Stimulated activated CD4-positive, alpha-beta T cell treated with anti-CD3 and anti-CD28 coated beads, Interleukin-1b, Interleukin-23, amount 100 ng/mL, for 24 hours (primary cell): ENCODE data around the gene FXYD5.
"Not testable (repeated sequence)": the region's sequence is repeated elsewhere in the genome, so short reads cannot be mapped to it uniquely, and the experiment has no call there.

ENCODE experiments used
- DNase-seq, 4 experiments: peaks; one replicate each; pipeline ENCODE4 v3.0.0-alpha.2; 2020; ENCODE audit warnings: low read depth in 4 of 4, low spot score in 1 of 4

The FXYD5 gene

DNA sequence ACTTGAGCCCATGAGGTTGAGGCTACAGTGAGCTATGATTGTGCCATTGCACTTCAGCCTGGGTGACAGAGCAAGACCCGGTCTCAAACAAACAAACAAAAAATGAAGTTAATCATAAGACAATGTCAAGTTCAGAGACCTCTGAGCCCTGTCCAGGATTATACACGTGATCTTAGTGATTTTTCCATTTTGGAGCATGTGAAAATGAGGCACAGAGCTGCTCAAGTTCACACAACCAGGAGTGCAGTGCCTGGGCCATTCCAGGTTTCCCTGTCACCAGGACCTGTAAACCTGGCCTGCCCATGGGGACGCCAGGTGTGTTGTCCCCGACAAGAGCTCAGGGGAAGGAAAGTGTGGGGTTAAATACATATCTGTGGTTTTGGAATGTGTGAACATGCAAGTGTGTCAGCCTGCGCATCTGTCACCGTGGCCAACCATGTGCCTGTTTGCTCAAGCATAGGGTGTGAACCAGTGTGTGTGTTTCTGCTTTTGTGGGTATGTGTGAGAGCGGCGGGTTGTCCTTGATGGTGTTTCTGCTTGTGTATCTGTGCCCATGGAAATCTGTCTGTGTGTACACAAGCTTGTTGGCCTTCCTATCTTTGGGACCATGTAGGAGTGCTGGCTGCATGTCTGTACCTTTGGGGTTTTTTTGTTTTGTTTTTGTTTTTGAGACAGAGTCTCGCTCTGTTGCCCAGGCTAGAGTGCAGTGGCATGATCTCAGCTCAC lies 17.4 kb upstream of the FXYD5 start:
- DNase-seq = no peak

DNA sequence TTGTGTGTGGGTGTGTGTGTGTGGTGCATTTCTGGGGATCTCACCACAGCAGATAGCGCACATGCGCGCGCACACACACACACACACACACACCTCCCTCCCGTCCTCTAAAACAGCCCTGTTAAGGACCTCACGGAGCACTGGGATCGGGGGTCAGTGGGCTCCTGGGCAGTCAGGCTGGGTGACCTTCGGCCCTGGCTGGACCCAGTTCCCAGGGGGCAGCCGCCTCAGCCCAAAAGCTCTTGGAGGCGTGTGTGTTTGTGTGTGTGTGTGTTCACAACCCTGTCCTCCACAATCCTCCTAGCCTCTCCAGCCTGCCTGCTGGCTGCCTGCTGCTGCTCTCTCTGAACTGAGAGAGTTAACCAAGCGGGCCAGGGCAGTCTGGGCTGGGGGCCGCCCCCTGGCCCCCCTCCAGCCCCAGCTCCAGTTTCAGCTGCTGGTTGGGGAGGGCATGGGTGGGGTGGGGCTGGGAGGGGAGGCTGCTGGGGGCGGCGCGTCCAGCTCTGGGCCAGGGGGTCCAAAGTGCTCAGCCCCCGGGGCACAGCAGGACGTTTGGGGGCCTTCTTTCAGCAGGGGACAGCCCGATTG lies 16.1 kb upstream of the FXYD5 start, which contains the start of gene FXYD1:
TSS of gene FXYD1 (plus strand) at position 520 of the 588 bp plus-strand sequence. CDS start 1,256 bp downstream, outside the sequence.
- DNase-seq = no peak

DNA sequence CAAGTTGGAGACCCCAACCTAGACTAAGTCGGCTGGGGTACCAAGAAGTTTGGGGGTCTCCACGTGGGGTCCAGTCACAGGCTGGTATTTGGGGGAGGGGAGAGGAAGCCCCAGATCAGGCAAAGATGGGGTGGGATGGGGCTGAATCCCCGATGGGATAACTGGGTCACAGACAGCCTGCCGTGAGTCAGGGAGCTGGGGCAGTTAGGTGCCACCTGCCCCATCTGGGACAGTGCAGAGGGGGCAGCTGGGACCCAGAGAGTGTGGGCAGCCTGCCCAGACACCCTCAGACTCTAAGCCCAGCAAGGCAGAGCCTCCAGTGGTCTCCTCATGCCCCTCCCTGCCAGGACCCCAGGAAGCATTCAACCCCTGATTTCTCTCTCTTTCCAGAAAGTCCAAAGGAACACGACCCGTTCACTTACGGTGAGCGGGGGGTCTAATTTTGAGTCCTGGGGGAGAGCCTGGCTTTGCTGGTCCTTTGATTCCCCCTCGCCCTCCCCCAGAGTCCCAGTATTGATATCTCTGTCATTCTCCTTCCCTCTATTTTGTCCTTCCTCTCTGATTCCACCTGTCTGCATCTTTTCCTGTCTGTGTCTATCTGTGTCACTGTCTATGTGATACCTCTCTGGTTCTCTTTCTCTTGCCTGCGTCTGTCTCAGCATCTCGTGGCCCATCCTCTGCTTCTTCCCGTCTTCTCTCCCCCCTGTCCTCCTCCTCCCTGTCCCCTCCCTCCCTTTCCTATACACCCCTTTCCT lies 14.2 kb upstream of the FXYD5 start:
- no peak for DNase-seq

DNA sequence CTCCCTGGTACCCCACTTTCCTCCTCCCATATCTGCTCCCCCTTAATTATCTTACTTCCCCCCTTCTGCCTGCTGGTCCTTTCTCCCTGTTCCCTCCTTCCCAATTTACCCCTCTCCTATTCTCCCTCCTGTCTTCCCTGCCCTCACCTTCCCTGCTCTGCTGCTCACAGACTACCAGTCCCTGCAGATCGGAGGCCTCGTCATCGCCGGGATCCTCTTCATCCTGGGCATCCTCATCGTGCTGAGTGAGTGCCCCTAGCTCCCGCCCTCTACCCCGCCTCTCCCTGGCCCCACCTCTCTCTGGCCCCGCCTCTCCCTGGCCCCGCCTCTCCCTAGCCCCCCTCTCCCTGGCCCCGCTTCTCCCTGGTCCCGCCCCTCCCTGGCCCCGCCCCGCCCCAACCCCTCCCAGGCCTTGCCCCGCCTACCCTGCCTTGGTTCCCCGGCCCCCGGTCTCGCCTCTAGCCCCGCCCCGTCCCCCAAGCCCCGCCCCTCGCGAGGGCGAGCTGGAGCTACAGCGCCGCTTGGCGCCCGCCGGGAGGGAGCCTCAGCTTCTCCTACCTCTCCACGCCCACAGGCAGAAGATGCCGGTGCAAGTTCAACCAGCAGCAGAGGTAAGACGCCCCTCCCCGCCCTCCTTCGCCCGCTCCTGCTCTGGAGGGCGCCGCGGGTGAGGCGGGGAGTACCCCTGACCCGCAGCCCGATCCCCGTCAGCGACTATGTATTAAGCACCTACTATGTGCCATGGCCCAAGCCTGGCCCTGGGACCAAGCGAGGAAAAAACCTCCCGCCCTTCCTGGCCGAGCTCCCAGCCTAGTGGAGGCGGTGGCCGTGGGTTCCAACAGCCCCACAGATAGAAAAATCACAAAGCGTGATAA lies 13.3 kb upstream of the FXYD5 start:
- DNase-seq = peak; percentile 95 to 99 (median 97)

DNA sequence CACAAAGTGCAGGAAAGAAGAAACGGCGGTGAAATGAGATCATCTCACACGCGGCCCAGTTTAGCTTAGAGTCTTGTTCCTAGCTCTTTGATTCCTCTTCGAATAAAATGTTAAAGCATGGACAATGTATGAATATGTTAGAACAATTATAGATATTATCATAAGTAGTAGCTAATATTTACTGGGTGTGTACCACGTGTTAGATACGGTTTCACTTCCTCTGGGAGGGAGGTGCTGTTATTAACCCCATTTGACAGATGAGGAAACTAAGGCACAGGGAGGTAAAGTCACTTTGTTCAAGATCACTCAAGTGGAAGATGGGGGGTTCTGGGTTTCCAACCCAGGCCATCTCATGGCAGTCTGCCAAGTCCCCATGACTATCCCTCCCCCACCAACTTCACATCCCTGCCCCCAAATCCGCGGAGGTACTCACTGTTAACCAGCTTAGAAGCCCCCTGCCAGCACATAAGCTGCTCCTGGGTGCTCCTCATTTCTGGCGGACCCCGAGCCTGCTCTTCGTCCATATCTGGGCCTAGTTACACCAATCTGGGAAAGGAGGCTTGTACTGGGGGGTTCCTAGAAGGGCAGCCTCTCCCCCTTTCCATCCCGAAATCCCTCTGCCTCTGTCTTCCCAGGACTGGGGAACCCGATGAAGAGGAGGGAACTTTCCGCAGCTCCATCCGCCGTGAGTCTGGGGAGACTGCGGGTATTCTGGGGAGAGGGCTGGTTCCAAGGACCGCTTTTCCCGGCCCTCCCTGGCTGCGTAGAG lies 12.5 kb upstream of the FXYD5 start:
- DNase-seq = no peak

DNA sequence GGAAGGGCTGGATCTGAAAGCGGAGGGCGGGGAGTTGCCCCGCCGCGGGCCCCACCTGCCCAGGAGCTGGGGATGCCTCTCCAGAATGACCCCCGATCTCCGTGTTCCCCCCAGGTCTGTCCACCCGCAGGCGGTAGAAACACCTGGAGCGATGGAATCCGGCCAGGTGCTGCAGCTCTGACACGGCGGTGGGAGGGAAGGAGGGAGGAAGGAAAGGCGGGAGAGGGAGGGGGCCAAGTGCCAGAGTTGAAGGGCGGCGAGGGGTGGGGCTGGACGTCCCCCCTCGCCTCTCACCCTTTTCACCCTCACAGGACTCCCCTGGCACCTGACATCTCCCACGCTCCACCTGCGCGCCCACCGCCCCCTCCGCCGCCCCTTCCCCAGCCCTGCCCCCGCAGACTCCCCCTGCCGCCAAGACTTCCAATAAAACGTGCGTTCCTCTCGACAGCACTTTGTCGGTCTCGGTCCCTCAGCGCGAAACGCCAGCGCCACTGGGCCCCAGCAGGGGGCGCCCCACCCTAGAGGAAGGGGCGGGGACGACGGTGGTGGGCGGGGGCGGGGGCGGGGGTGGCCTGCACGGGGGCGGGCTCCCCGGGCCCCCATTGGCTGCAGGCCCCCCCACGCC lies 11.8 kb upstream of the FXYD5 start:
- peak in 3 of 4 experiments; percentile 29 to 61 (median 44) for DNase-seq

DNA sequence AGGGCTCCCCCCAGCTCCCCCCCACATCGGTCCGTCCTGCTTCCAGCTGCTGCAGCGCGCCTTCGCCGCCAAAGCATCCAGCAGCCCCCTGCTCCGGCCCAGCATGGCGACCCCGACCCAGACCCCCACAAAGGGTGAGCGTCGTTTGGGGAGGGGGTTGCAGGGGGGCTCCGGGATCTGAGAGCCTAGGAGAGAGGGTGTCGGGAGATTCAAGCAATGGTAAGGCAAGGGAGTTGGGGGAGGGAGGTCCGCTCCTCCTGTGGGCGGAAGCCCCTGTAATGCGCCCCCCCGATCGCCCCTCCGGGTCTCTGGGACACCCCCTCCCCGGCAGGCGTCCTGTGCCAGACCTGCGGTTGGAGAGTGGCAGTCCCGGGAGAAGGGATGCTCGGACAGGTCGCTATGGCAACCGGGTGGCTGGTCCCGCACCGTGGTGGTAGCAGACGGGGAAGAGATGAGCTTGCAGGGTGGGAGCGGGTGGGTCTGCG lies 11.3 kb upstream of the FXYD5 start, which contains the start of gene FXYD7:
TSS of gene FXYD7 (plus strand) at position 25 of the 485 bp plus-strand sequence. CDS start at position 104, 79 bp downstream.
- DNase-seq = no peak

DNA sequence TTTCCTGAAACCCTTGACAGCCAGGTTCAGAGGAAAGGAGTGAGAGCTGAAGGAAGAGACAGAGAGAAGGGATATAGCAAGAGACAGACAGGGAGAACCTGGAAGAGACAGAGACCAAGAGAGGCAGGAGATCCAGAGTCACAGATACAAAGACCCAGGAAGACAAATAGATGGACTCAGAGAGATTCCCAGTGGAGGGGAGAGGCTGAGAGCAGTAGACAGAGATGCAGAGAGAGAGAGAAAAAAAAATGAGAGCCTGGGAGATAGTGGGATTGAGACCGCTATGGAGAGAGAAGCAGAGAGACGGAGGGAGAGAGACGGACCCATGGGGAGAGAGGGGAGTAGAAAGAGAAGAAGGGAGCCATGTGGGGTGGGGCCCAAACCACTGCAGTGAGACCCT lies 10.7 kb upstream of the FXYD5 start:
- DNase-seq = no peak

DNA sequence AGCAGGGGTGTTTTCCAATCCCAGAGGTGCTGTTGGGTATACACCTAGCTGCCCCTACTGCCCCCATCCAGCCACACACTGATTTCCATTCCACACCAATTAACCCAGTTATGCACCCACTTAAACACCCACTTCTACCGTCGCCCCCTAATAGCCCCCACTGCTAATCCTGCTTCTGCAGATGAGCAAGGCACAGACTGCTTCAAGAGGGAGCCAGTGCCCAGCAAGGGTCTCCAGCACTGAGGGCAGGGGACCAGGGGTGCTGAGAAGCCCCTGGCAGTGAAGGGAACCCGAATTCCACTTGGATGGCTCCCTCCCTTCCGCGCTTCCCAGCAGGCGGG lies 10.3 kb upstream of the FXYD5 start:
- DNase-seq = no peak

DNA sequence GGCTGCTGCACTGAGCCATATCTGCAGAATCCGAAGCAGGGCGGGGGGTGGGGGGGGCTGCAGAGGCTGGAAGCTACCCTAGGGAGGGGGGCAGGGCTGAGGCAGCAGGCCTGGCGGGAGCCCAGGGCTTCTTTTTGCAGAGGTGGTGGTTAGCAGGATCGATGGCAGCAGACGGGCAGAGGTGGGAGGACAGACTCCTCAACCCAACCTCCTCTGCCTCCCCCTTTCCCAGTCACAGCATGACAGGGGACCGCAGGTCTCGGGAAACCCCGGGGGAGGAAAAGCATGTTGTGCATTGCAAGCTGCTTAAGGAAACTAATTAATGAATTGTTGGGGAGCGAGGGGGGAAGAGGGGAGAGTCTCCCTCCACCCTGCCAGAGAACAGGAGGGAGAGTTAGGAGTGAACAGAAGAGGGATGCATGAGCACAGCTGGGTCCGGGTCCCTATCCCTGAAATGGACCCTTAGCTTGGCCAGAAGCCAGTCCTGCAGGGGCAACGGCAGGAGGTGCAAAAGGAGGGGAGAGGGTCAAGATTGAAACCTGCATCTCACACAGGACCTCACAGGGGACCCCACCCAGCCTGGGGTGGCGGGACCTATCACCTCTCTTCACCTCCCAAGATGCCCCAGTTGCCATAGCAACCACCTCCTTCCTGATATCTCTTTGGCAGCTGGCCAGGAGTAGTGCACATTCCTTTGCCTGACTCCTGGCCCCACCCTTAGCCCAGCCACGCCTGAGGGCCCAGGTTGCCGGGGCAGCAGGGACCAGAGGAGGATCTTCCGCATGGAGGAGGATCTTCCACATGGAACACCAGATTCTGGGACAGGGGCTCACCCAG lies 9.7 kb upstream of the FXYD5 start:
- DNase-seq = no peak

DNA sequence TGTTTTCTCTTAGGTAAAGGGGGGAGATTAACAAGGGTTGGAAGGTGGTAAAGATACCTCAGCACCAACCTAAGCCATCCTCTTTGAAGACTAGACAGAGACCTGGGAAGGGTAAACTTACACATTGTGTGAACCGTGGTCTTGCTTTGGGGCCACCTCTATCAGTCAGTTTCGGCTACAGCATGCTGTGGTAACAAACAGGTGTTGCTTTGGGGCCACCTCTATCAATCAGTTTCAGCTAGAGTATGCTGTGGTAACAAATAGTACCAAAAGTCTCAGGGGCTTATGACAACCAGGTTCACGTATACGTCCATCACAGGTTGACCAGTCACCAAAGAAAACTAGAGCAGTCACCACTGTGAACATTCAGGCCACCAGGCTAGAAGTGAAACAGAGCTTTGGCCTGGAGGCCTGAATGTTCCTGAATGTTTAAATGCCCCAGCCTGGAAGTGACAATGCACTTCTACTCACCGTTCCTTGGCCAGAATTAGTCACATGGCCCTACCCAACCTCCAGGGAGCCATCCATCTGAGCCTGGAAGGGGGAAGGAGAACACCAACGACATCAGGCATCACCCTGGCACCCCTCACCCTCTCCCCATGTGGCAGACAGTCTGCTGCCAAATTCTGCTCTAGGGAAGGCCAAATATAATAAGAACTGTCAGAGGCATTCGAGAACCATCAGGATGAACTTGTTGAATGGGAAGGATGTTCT lies 7.6 kb upstream of the FXYD5 start:
- DNase-seq = no peak

DNA sequence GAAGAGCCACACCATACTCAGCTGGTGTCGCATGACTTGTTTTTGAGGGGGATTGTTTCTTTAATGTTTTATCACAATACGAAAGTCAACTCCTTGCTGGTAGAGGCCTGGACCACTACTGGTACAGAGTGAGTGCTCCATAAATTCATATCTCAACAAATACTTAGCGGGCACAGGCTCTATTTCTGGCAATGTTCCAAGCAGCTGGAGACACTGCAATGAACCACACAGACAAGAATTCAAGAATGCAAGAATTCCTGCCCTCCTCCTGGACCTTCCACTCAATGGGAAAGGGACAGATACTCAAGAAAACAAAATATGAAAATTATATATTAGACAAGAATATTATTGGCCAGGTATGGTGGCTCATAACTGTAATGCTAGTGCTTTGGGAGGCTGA lies 5.1 kb upstream of the FXYD5 start:
- no peak for DNase-seq

DNA sequence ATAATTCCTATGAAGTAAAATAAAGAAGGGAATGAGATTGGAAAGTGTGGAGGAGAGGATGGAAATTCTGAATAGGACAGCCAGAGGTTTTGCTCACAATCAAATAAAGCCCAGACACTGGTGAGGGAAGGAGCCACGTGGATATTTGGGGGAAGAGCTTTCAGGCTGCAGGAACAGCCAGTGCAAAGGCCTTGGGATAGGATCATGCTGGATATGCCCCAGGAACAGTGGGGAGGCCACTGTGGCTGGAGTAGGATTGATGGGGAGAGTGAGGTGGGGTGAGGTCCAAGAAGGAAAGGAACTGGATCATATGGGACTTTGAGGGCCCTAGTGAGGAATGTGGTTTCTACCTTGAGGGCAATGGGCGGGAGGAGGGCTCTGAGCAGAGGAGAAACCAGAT lies 4.1 kb upstream of the FXYD5 start:
- no peak for DNase-seq

DNA sequence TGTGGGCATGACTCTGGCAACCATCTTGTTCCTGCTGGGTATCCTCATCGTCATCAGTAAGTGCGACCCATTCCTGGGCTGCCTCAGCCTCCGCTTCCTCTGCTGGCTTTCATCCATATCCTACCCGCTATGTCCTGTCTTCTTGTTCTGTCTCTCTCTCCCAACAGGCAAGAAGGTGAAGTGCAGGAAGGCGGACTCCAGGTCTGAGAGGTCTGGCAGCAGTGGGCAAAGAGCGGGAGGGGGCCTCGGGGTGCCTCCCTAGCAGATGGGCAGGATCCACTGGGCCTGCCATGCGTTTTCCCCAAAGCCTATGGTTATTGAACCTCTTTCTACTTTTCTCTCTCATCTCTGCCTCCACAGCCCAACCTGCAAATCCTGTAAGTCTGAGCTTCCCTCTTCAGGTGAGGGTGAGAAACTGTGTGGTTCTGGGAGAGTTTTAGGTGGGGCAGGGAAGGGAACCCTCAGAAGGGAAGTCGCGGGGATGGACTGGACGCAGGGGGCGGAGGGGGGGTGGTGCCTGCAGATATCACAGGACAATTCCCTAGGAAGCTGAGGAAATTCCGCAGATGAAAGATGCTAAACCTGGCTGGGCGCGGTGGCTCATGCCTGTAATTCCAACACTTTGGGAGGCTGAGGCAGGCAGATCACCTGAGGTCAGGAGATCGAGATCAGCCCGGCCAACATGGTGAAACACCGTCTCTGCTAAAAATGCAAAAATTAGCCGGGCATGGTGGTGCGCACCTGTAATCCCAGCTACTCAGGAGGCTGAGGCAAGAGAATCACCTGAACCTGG lies 3.1 kb upstream of the FXYD5 start:
- no peak for DNase-seq

DNA sequence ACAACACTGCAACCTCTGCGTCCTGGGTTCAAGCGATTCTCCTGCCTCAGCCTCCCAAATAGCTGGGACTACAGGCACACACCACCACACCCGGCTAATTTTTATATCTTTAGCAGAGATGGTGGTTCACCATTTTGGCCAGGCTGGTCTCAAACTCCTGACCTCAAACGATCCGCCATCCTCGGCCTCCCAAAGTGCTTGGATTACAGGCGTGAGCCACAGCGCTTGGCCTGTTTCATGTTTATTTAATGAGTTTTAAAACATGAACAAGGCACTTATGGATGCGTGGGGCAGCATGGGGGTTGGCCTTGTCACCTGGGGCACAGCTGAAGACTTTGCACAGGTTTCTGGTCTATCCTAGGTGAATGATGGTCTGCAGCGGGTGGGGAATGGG lies 1.4 kb upstream of the FXYD5 start:
- DNase-seq = not testable (repeated sequence)

DNA sequence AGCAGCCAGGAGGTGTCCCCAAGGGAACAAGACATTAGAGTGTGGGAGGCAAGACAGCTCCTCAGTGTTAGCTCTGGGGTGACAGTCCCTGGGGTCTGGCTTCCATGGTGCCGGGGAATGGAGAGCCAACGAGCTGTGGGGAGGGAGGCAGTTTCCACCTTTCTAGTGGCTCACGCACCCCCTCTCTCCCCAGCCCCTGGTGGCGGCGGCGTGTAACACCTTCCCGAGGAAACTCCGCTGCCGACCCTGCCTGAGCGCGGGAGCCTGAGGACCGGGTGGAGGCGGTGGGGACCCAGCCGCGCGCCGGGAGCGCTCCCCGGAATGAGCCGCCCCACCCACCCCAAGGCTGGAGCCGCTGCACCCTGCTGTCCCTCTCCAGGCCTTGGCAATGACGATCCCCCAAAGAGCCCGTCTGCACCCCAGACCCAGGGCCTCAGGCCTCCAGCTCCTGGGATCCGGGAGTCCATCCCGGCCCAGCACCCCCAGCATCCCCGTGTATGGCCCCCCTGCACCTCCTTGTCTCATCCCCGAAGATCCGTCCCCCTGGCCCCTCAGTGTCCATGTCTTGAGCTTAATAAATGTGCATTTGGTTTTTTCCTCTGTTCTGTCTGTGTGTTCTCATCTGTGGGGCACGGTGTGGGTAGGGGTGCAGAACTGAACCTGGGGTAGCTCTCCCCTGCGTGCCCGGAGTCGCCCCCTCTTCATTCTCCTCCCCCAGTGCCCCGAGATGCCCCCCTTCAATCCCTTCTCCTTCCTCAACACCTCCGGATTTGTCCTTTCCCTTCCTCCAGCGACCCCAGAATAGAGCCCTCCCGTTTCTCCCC lies 622 bp upstream of the FXYD5 start:
- peak; percentile 48 to 77 (median 62) for DNase-seq

DNA sequence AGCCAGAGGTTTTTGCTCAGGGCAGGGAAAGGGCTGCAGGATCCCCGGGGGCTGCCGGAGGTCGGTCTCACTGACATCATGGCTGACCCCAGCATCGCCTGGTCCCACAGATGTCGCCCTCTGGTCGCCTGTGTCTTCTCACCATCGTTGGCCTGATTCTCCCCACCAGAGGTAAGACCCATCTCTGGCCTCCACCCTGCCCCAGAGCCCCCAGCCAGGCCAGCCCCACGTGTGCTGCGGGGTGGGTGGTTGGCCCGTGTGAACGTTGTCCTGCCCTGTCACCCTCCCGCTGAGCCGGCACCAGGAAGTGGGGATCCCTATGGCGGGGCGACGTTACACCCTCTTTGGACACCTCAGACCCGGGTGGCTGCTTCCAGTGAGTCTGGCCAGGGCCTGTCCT lies 906 bp downstream of the FXYD5 start:
- peak in 1 of 4 experiments; percentile 36 for DNase-seq
